ENCODE results near the gene CNGA4.

DNA sequence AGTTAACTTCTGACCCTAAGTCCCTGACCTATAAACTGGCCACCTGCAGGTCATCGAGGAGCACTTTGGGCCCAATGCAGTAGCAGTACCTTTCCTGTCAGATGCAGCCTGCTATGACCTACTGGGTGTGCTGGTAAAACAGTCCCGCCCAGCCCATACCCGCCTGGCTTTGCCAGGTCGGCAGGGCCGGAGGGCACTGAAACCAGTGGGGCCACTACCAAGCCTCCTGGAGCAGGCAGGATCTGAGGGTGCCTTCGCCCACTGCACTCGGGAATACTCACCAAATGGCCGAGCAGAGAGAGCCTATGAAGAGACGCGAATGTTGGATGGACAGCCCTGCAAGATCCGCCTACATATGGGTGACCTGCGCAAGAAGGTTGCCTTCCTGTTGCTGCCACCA, 29.1 kb upstream of the CNGA4 start:
- TF ChIP-seq, protein P1, sequence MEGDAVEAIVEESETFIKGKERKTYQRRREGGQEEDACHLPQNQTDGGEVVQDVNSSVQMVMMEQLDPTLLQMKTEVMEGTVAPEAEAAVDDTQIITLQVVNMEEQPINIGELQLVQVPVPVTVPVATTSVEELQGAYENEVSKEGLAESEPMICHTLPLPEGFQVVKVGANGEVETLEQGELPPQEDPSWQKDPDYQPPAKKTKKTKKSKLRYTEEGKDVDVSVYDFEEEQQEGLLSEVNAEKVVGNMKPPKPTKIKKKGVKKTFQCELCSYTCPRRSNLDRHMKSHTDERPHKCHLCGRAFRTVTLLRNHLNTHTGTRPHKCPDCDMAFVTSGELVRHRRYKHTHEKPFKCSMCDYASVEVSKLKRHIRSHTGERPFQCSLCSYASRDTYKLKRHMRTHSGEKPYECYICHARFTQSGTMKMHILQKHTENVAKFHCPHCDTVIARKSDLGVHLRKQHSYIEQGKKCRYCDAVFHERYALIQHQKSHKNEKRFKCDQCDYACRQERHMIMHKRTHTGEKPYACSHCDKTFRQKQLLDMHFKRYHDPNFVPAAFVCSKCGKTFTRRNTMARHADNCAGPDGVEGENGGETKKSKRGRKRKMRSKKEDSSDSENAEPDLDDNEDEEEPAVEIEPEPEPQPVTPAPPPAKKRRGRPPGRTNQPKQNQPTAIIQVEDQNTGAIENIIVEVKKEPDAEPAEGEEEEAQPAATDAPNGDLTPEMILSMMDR (IDR thresholded peaks at IDR 0.05), result no peak
- TF ChIP-seq EZH2 (IDR thresholded peaks at IDR 0.05), result no peak
- TF ChIP-seq EZH2phosphoT487 (IDR thresholded peaks at IDR 0.05), result no peak

Measured in neural progenitor cell (in vitro differentiated cells).